ENCODE measurements around the gene SYNE1.
"Not testable (repeated sequence)": the region's sequence is repeated elsewhere in the genome, so short reads cannot be mapped to it uniquely, and the experiment has no call there.

The SYNE1 gene

GRCh38 chr6:152098683-152099082 lies 538.5 kb downstream of the SYNE1 start:
- no peak for DNase-seq (ENCODE audit: low spot score)

- DNase-seq (ENCODE audit: low spot score): no peak
These were observed 540.2 kb downstream of the SYNE1 start for GRCh38 chr6:152096863-152097496.

GRCh38 chr6:152094992-152095592 lies 542.1 kb downstream of the SYNE1 start:
- DNase-seq (ENCODE audit: low spot score): no peak

- DNase-seq (ENCODE audit: low spot score): no peak
These were observed 542.9 kb downstream of the SYNE1 start for GRCh38 chr6:152094276-152094675.

GRCh38 chr6:152093711-152094110 lies 543.5 kb downstream of the SYNE1 start:
- DNase-seq (ENCODE audit: low spot score): no peak

- no peak for DNase-seq (ENCODE audit: low spot score)
These were observed 545.3 kb downstream of the SYNE1 start for GRCh38 chr6:152091851-152092341.

GRCh38 chr6:152091201-152091600 lies 546.0 kb downstream of the SYNE1 start:
- no peak for DNase-seq (ENCODE audit: low spot score)

GRCh38 chr6:152089992-152090391 lies 547.2 kb downstream of the SYNE1 start:
- no peak for DNase-seq (ENCODE audit: low spot score)

GRCh38 chr6:152087701-152088100 lies 549.5 kb downstream of the SYNE1 start:
- DNase-seq (ENCODE audit: low spot score): no peak

GRCh38 chr6:152087096-152087495 lies 550.1 kb downstream of the SYNE1 start:
- DNase-seq (ENCODE audit: low spot score): no peak

GRCh38 chr6:152086223-152086873 lies 550.8 kb downstream of the SYNE1 start:
- no peak for DNase-seq (ENCODE audit: low spot score)

- DNase-seq (ENCODE audit: low spot score): no peak
These were observed 551.7 kb downstream of the SYNE1 start for GRCh38 chr6:152085451-152085921.

GRCh38 chr6:152078804-152079203 lies 558.4 kb downstream of the SYNE1 start:
- no peak for DNase-seq (ENCODE audit: low spot score)

- no peak for DNase-seq (ENCODE audit: low spot score)
These were observed 559.2 kb downstream of the SYNE1 start for GRCh38 chr6:152078001-152078400.

- not testable (repeated sequence) for DNase-seq (ENCODE audit: low spot score)
These were observed 560.9 kb downstream of the SYNE1 start for GRCh38 chr6:152076242-152076641.

GRCh38 chr6:152071843-152072242 lies 565.3 kb downstream of the SYNE1 start:
- DNase-seq (ENCODE audit: low spot score): no peak
